ENCODE results near the gene CXCL10.
"Not testable (repeated sequence)": the region's sequence is repeated elsewhere in the genome, so short reads cannot be mapped to it uniquely, and the experiment has no call there.

The CXCL10 gene

DNA sequence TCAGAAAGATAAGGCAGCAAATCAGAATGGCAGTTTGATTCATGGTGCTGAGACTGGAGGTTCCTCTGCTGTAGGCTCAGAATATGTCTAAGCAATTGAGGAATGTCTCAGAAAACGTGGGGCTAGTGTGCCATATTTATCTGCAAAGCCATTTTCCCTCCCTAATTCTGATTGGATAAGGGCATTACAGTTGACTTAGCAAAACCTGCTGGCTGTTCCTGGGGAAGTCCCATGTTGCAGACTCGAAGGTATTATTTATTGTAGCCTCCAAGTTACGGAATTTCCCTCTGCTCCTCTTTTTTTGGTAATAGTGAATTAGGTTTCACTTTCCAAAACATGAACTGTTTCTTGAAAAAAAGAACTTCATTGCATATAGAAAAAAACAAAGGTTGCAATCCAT lies at the start of gene CXCL10:
Gene CXCL10 (minus strand): TSS at position 109 of the 400 bp plus-strand sequence. CDS start 66 bp downstream, at position 43.
- Histone ChIP-seq H3K27ac (no peak within 1 kb of the TSS), H3K4me3 (no peak within 1 kb of the TSS)

GRCh38 chr4:76072760-76073159 lies 49.5 kb upstream of the CXCL10 start:
- no peak overlapping the region for H3K4me3 ChIP-seq
- H3K27ac ChIP-seq: no peak overlapping the region

DNA sequence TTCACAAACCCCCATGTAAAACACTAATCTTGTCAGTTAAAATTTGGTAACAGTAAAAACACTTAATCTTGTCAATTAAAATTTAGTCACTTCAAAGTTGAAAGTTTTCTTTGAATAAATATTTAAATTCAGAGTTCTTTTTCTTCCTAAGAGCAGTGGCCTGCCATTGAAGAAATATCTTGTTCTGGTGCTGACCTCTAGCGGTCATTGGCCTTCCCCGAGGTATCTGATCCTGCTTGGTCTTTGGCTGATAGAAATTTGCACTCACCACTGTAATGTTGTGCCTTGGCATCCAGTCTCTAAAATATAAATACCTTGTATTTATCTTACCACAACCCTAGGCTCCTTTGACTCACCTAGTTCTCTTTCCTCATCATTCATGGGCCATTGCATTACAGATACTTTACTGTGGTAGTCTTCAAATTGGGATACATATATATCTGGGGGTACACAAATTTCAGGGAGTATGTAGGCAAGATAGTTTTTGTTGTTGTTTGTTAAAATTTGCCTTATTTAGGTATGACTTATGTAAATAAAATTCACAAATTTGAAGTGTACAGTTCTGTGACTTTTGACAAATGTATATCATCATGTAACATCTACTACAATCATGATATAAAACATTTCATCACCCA lies 44.5 kb upstream of the CXCL10 start:
- Histone ChIP-seq H3K27ac (no peak overlapping the region), H3K4me3 (no peak overlapping the region)

DNA sequence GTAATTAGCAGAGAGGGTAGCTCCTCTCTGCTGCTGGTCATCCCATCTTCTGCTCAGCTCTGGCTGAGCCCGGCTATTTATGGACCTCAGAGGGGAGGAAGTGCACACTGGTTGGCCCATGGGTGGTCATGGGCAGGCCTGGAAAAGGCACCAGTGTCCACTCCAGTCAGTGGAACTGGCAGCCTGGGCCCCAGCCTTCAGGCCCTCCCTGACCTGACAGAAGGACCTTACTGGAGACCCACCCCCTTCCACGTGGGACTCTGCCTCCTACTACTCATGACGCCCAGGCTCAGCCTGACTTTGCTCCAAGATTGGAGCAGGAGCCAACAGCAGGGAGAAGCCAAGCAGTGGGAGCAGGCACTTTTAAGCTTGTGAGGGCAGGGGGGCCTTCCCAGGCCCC lies 43.2 kb upstream of the CXCL10 start:
- Histone ChIP-seq H3K27ac (no peak overlapping the region), H3K4me3 (no peak overlapping the region)

GRCh38 chr4:76061982-76062381 lies 38.7 kb upstream of the CXCL10 start:
- H3K4me3 ChIP-seq: no peak overlapping the region
- H3K27ac ChIP-seq: no peak overlapping the region

DNA sequence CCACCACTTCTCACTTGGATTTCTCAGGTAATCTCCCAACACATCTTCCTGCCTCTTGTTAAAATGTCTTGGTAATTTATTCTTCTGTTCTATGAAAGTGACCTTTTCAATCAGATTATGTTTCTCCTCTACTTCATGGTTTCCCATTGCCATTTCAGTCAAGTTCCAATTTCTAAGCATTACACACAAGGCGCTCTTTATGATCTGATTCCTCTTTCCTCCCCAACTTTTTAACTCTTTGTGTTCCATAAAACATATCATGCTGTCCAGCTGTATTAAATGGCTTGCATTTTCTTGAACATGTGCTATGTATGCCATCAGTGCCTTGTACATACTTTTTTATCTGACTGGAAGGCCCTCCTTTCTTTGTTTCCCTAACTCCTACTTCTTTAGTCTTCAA lies 38.1 kb upstream of the CXCL10 start:
- H3K27ac ChIP-seq: no peak overlapping the region
- no peak overlapping the region for H3K4me3 ChIP-seq

GRCh38 chr4:76060506-76060905 lies 37.2 kb upstream of the CXCL10 start:
- Histone ChIP-seq H3K4me3 (no peak overlapping the region), H3K27ac (no peak overlapping the region)

DNA sequence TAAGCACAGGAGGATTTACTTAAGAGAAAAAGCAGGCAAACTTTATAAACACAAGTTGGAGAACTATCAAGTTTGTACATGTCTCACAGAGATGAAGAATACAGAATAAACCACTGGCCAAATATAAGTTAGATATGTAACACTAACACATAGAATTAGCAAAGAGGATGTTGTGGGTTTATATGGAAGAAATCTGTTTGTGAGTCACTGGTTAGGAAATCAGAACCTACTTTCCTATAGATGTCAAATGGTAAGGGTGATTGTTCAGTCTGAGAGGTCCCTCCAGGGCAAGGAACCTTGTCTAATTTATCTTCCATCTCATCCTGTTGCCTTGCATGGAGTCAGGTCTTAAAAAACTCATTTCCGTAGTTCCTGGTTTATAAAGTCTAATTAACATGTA lies 36.5 kb upstream of the CXCL10 start:
- Histone ChIP-seq H3K27ac (no peak overlapping the region), H3K4me3 (no peak overlapping the region)

- Histone ChIP-seq H3K27ac (no peak overlapping the region), H3K4me3 (no peak overlapping the region)
These were observed 35.7 kb upstream of the CXCL10 start for GRCh38 chr4:76058888-76059426.

GRCh38 chr4:76058302-76058701 lies 35.0 kb upstream of the CXCL10 start:
- no peak overlapping the region for H3K27ac ChIP-seq
- H3K4me3 ChIP-seq: no peak overlapping the region

- Histone ChIP-seq H3K4me3 (no peak overlapping the region), H3K27ac (no peak overlapping the region)
These were observed 32.1 kb upstream of the CXCL10 start for GRCh38 chr4:76055421-76055820.

DNA sequence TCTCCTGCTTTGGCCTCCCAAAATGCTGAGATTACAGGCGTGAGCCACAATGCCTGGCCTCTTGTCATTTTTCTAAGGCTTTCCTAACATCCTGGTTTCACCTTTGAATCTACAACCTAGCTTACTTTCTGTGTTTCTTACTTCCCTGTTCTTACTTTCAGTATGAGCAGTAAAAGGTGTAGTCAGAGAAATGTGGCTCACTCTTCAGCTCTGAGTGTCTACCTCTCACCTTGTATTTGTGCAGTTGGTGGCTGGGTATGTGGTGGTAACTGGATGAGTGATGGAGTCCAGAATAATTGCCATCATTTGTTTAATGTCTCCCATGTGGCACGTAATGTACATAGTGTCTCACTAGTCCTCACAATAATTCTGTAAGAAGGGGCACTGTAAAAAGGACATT lies 31.7 kb upstream of the CXCL10 start:
- no peak overlapping the region for H3K27ac ChIP-seq
- no peak overlapping the region for H3K4me3 ChIP-seq

DNA sequence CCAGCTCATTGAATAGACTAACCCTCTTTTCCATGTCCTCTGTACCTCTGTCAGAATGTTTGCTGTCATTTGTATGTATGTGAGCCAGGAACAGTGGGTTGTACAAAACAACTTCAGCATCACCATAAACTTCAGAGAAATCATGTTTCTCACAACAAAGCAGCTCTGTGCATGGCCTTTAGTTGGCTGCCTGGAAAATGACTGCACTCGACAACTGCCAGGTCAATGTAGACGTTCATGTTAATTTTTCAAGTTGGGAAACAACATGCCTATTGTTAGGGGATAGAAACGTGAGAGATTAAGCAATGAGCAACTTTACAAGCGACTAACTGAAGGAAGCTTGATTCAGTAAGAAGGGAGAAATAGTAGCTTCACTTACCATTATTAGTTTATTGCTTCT lies 30.4 kb upstream of the CXCL10 start:
- Histone ChIP-seq H3K4me3 (no peak overlapping the region), H3K27ac (no peak overlapping the region)

DNA sequence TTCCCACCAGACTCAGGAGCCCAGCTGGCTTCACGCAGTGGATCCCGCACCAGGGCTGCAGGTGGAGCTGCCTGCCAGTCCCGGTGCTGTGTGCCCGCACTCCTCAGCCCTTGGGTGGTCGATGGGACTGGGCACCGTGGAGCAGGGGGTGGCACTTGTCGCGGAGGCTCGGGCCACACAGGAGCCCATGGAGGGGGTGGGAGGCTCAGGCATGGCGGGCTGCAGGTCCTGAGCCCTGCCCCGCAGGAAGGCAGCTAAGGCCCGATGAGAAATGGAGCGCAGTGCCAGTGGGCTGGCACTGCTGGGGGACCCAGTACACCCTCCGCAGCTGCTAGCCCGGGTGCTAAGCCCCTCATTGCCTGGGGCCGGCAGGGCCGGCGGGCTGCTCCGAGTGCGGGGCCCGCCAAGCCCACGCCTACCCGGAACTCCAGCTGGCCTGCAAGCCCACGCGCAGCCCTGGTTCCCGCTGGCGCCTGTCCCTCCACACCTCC lies 27.3 kb upstream of the CXCL10 start:
- not testable (repeated sequence) for H3K27ac ChIP-seq, H3K4me3 ChIP-seq

DNA sequence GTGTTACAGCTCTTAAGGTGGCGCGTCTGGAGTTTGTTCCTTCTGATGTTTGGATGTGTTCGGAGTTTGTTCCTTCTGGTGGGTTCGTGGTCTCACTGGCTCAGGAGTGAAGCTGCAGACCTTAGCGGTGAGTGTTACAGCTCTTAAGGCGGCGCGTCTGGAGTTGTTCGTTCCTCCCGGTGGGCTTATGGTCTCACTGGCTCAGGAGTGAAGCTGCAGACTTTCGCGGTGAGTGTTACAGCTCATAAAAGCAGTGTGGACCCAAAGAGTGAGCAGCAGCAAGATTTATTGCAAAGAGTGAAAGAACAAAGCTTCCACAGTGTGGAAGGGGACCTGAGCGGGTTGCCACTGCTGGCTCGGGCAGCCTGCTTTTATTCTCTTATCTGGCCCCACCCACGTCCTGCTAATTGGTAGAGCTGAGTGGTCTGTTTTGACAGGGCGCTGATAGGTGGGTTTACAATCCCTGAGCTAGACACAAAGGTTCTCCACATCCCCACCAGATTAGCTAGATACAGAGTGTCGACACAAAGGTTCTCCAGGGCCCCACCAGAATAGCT lies 26.6 kb upstream of the CXCL10 start:
- not testable (repeated sequence) for H3K27ac ChIP-seq, H3K4me3 ChIP-seq

DNA sequence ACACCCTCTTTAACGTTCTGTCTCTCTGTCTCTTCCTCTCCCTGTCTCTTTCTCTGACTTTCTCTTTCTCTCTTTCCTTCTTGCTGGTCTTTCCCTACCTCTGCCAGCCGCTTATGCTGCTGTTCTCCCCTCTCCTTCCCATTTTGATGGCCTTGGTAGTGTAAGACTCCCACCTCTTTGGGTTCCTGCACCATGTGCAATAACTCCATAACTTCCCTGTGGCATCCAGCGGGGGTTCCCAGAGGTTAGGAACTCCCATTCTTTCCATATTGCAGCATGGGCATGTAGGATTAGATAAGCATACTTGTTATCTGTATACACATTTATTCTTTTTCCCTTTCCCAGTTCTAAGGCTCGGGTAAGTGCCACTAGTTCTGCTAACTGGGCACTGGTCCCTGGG lies 21.4 kb upstream of the CXCL10 start:
- H3K4me3 ChIP-seq, H3K27ac ChIP-seq: not testable (repeated sequence)

GRCh38 chr4:76043306-76043705 lies 20.0 kb upstream of the CXCL10 start:
- not testable (repeated sequence) for H3K4me3 ChIP-seq, H3K27ac ChIP-seq

DNA sequence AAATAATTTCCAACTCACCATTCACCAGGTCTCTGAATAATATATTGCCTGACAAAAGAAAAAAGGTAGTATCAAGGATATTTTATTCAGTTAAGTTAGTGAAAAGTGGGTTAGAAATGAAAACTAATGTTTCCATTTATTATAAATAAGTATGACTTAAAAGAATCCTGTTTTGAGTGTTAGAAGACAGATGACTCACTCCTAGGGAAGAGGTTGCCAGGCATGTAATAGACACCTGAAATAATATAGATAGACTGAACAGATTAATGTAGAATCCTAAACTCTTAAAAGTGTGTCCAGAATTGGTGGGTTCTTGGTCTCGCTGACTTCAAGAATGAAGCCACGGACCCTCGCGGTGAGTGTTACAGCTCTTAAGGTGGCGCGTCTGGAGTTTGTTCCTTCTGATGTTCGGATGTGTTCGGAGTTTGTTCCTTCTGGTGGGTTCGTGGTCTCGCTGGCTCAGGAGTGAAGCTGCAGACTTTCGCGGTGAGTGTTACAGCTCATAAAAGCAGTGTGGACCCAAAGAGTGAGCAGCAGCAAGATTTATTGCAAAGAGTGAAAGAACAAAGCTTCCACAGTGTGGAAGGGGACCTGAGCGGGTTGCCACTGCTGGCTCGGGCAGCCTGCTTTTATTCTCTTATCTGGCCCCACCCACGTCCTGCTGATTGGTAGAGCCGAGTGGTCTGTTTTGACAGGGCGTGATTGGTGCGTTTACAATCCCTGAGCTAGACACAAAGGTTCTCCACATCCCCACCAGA lies 19.1 kb upstream of the CXCL10 start:
- not testable (repeated sequence) for H3K27ac ChIP-seq
- H3K4me3 ChIP-seq: peak overlapping the region in 1 of 7 experiments; percentile 19

DNA sequence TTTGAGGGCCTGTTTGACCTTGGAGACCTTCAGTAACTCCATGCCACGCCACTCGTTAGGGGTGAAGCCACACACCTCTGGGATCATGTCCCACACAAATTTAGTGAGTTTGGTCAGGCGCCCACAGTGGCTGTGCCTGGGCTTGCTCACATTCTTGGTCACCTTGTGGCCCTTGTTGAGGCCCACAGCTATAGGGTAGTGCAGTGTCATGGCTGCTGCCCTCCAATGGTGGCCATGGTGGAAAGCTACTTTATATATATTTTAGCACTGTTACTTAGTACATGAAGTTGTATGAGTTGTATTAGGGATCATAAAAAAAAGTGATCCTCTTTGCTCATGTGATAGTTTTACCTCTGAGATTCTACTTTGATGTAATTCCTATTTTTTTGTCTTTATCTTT lies 13.6 kb upstream of the CXCL10 start:
- Histone ChIP-seq H3K27ac (no peak overlapping the region), H3K4me3 (no peak overlapping the region)

DNA sequence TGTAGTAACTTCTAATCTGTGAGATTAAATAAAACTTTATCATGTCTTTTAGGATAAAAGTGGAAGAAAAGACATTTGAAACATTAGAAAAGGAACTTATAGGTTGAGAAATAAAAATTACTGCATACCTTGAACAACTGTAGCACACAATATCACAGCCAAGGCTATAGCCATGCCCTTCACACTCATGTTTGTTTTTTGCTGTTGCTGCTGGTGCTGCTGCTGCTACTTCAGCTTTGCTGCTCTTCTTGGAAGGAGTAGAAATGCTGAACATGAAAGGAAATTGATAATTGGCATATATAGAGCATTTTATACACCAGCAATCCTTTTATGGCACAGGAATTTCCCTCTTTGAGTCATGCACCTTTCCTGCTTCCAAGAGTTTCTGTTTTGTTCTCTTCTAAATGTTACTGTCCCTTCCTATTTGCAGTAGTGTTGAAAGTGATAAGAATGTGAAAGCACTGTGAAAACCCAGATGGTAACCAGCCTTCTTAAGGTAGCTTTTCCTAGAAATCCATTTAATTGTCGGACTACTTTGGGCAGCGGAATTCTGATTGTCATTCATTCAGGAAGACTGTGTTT lies 12.6 kb upstream of the CXCL10 start, which contains the start of gene CXCL11:
Gene CXCL11 (minus strand): TSS at position 272 of the 582 bp plus-strand sequence. CDS start 83 bp downstream, at position 189.
- H3K27ac ChIP-seq: no peak within 1 kb of the TSS

More for the DNA sequence above, 12.6 kb upstream of the CXCL10 start, which contains the start of gene CXCL11:
- H3K4me3 ChIP-seq: no peak within 1 kb of the TSS

Measured in skin epidermis (tissue), 12 donors.